Mesenchymal stem cell (in vitro differentiated cells and primary cell): ENCODE measurements around the gene TMCO4.

ENCODE experiments used
- DNase-seq: peaks from one replicate; pipeline ENCODE4 v3.0.0-alpha.2; 2013
- H2AFZ ChIP-seq: one replicate; pipeline ENCODE4 v1.6.1; 2013; ENCODE audit warnings: low read depth, mild to moderate bottlenecking, control low read depth, inconsistent platforms, low read length, moderate library complexity
- H2AK5ac ChIP-seq: 2 replicates; pipeline ENCODE4 v1.6.1; 2013; ENCODE audit warnings: low read length, moderate library complexity, mild to moderate bottlenecking, inconsistent platforms; ENCODE audit not compliant: severe bottlenecking
- H2BK120ac ChIP-seq: one replicate; pipeline ENCODE4 v1.6.1; 2013; ENCODE audit warnings: low read depth, mild to moderate bottlenecking, inconsistent platforms, low read length, moderate library complexity
- H2BK12ac ChIP-seq, 2 experiments: one replicate each; pipeline ENCODE4 v1.6.1; 2013; ENCODE audit warnings: inconsistent platforms in 2 of 2, low read length in 2 of 2, mild to moderate bottlenecking in 2 of 2, moderate library complexity in 2 of 2, control low read depth in 1 of 2
- H2BK15ac ChIP-seq: one replicate; pipeline ENCODE4 v1.6.1; 2013; ENCODE audit warnings: mild to moderate bottlenecking, low read depth, inconsistent platforms; ENCODE audit not compliant: poor library complexity, severe bottlenecking
- H2BK5ac ChIP-seq: 2 replicates; pipeline ENCODE4 v1.6.1; 2013; ENCODE audit warnings: low read depth, mild to moderate bottlenecking, low read length, control low read depth, inconsistent platforms; ENCODE audit not compliant: poor library complexity, severe bottlenecking
- H3K14ac ChIP-seq, 2 experiments: one replicate each; pipeline ENCODE4 v1.6.1; 2013; ENCODE audit warnings: inconsistent platforms in 2 of 2, low read length in 2 of 2, control low read depth in 1 of 2, mild to moderate bottlenecking in 1 of 2, moderate library complexity in 1 of 2
- H3K18ac ChIP-seq, 2 experiments: one replicate each; pipeline ENCODE4 v1.6.1; 2013; ENCODE audit warnings: inconsistent platforms in 2 of 2, low read length in 2 of 2, control low read depth in 1 of 2, low read depth in 1 of 2, mild to moderate bottlenecking in 1 of 2
- H3K23ac ChIP-seq, 2 experiments: one replicate each; pipeline ENCODE4 v1.6.1; 2013; ENCODE audit warnings: inconsistent platforms in 2 of 2, low read length in 2 of 2, mild to moderate bottlenecking in 2 of 2, moderate library complexity in 2 of 2, control low read depth in 1 of 2
- H3K27ac ChIP-seq: 2 replicates; pipeline ENCODE4 v1.5.1; 2013; ENCODE audit warnings: mild to moderate bottlenecking, moderate library complexity, low read length, control low read depth, inconsistent platforms; ENCODE audit not compliant: poor library complexity, severe bottlenecking
- H3K27me3 ChIP-seq, 2 experiments: 2 replicates each; pipeline versions ENCODE4 v1.6.1 to v1.7.0; 2013; ENCODE audit warnings: low read length in 2 of 2, mild to moderate bottlenecking in 2 of 2, moderate library complexity in 2 of 2, control low read depth in 1 of 2, inconsistent platforms in 1 of 2; ENCODE audit not compliant: control insufficient read depth in 1 of 2, insufficient read depth in 1 of 2
- H3K36me3 ChIP-seq, 2 experiments: 2 replicates each; pipeline versions ENCODE4 v1.6.1 to v1.7.0; 2013; ENCODE audit warnings: low read length in 2 of 2, control low read depth in 1 of 2, inconsistent platforms in 1 of 2, low read depth in 1 of 2, mild to moderate bottlenecking in 1 of 2; ENCODE audit not compliant: insufficient read depth in 2 of 2, control insufficient read depth in 1 of 2
- H3K4ac ChIP-seq, 2 experiments: one replicate each; pipeline ENCODE4 v1.6.1; 2013; ENCODE audit warnings: inconsistent platforms in 2 of 2, low read length in 2 of 2, mild to moderate bottlenecking in 2 of 2, moderate library complexity in 2 of 2, control low read depth in 1 of 2, low read depth in 1 of 2
- H3K4me1 ChIP-seq: 2 replicates; pipeline ENCODE4 v1.6.1; 2013; ENCODE audit warnings: low read depth, low read length, control low read depth; ENCODE audit not compliant: control insufficient read depth, insufficient read depth
- H3K4me2 ChIP-seq: 2 replicates; pipeline ENCODE4 v1.6.1; 2013; ENCODE audit warnings: low read length, mild to moderate bottlenecking, inconsistent platforms; ENCODE audit not compliant: poor library complexity, severe bottlenecking
- H3K4me3 ChIP-seq, 2 experiments: 2 replicates each; pipeline versions ENCODE4 v1.5.1 to v1.7.0; 2013; ENCODE audit warnings: low read length in 2 of 2, mild to moderate bottlenecking in 2 of 2, control low read depth in 1 of 2, low read depth in 1 of 2; ENCODE audit not compliant: insufficient read depth in 1 of 2
- H3K79me1 ChIP-seq: replicated peaks from 2 replicates; pipeline ENCODE4 v1.6.1; 2013; ENCODE audit warnings: mild to moderate bottlenecking, control low read depth, low read length, inconsistent platforms; ENCODE audit not compliant: poor library complexity, severe bottlenecking
- H3K9ac ChIP-seq: 2 replicates; pipeline ENCODE4 v1.7.0; 2013; ENCODE audit warnings: mild to moderate bottlenecking, low read length, moderate library complexity
- H3K9me3 ChIP-seq: 2 replicates; pipeline ENCODE4 v1.7.0; 2013; ENCODE audit warnings: mild to moderate bottlenecking, low read length; ENCODE audit not compliant: control insufficient read depth
- H4K8ac ChIP-seq: one replicate; pipeline ENCODE4 v1.6.1; 2013; ENCODE audit warnings: inconsistent platforms, mild to moderate bottlenecking, low read length, moderate library complexity
- H4K91ac ChIP-seq: one replicate; pipeline ENCODE4 v1.6.1; 2013; ENCODE audit warnings: mild to moderate bottlenecking, low read length, inconsistent platforms
- WGBS: methylation state at CpG from one replicate; pipeline ENCODE4 v1.1.7; 2013; ENCODE audit warnings: mixed read lengths; 5-methylcytosine and 5-hydroxymethylcytosine counted together

Gene TMCO4

DNA sequence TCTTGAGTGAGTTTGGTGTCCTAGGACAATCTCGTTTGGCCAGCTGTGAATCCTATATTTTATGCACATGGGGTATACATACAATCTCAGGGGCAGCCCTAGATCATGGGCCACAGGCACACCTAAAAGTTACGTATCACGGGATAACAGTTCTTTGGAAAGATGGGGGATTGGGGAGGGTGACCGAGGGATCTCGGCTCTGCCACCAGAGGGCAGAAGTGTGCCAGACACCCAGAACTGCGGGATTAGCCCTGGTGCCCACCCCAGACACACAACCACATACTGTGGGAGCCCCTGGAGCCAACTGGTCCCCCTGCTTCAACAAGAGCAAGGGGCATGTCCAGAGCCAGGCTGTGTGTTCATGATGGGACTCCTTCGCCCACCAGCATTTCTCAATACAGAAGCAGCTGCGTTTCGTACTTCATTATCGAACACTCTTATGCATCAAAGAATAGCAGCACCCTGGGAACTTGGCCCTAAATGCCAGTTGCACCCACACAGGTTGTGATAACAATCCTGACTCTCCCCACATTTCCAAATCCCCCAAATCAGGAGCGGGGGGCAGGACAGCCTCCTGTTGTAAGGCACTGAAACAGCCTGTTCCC lies 37.4 kb downstream of the TMCO4 start:
- H2AFZ ChIP-seq: no peak overlapping the region
- H3K9ac ChIP-seq: no peak overlapping the region
- H2BK12ac ChIP-seq: peak overlapping the region in 1 of 2 experiments; percentile 16
- H3K14ac ChIP-seq: no peak overlapping the region
- peaks cover 2% of the 10 kb centered on the region for H3K79me1 ChIP-seq
- no peak overlapping the region for H4K8ac ChIP-seq
- H2BK120ac ChIP-seq: no peak overlapping the region
- H2AK5ac ChIP-seq: no peak overlapping the region
- H3K27me3 ChIP-seq: no peaks in the 10 kb centered on the region
- H3K4me2 ChIP-seq: no peak overlapping the region
- H2BK15ac ChIP-seq: no peak overlapping the region
- no peak overlapping the region for H3K4me3 ChIP-seq
- H3K23ac ChIP-seq: no peak overlapping the region
- no peak overlapping the region for H4K91ac ChIP-seq
- peaks cover 0 to 4% of the 10 kb centered on the region in 2 experiments for H3K36me3 ChIP-seq
- peaks cover 30% of the 10 kb centered on the region for H3K4me1 ChIP-seq
- no peak overlapping the region for H3K27ac ChIP-seq
- no peaks in the 10 kb centered on the region for H3K9me3 ChIP-seq
- WGBS: 61% methylated on average over 11 of the region's 11 CpGs
- H3K18ac ChIP-seq: no peak overlapping the region
- H3K4ac ChIP-seq: no peak overlapping the region
- no peak overlapping the region for H2BK5ac ChIP-seq
- peak; percentile 41 for DNase-seq

- no peak overlapping the region for H2BK120ac ChIP-seq
- H3K9me3 ChIP-seq: no peaks in the 10 kb centered on the region
- H3K36me3 ChIP-seq: peaks cover 6 to 8% of the 10 kb centered on the region in 2 experiments
- no peak overlapping the region for H3K4me3 ChIP-seq
- H2AK5ac ChIP-seq: peak overlapping the region; percentile 74
- H3K27me3 ChIP-seq: no peaks in the 10 kb centered on the region
- H2BK15ac ChIP-seq: no peak overlapping the region
- no peak overlapping the region for H3K23ac ChIP-seq
- H3K4ac ChIP-seq: no peak overlapping the region
- H3K9ac ChIP-seq: no peak overlapping the region
- no peak overlapping the region for H3K14ac ChIP-seq
- H3K27ac ChIP-seq: no peak overlapping the region
- WGBS: no CpG with 5 or more reads among the region's 1 CpG
- no peak overlapping the region for H2BK5ac ChIP-seq
- H3K4me1 ChIP-seq: peaks cover 21% of the 10 kb centered on the region
- no peak overlapping the region for H3K4me2 ChIP-seq
- H4K91ac ChIP-seq: peak overlapping the region; percentile 61
- no peak overlapping the region for H3K18ac ChIP-seq
- no peak overlapping the region for H4K8ac ChIP-seq
- no peak for DNase-seq
- no peak overlapping the region for H2BK12ac ChIP-seq
- no peak overlapping the region for H2AFZ ChIP-seq
- H3K79me1 ChIP-seq: peaks cover 2% of the 10 kb centered on the region
These were observed 40.0 kb downstream of the TMCO4 start for GRCh38 chr1:19759740-19760089.

DNA sequence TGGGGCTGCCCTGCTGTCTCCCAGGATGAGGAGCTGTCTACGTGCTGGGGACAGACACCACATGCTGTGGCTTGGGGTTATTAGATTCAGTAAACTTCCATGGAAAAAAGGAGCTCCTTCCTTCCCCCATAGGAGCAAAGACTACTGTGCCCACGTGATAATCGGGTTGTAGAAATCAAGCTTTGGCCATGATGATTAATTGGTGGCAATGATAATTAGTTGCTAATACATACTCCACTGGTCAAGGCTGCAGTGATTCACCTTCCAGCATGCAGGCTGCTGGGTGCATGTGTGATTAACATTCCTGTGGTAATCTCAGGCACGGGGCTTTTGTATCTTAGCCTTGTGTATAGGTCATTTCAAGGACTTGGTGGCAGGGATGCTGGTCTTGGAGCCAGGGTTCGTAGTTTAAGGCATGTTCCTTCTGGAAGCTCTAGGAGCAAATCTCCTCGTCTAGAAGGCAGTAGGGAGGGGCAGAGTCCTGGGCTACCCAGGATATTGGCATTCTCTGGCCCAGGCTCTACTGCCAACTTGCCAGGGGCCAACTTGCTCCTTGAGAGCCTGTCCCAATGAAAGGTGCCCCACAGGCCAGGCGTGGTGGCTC lies 41.4 kb downstream of the TMCO4 start:
- peak; percentile 86 for DNase-seq
- Histone ChIP-seq H4K91ac (peak overlapping the region; percentile 56), H3K27me3 (no peaks in the 10 kb centered on the region), H3K4ac (peak overlapping the region in 1 of 2 experiments; percentile 28), H3K4me2 (no peak overlapping the region), H3K9ac (peak overlapping the region; percentile 10), H2AFZ (no peak overlapping the region), H4K8ac (peak overlapping the region; percentile 62), H3K27ac (peak overlapping the region; percentile 20), H2BK15ac (peak overlapping the region; percentile 54), H3K18ac (peak overlapping the region in 1 of 2 experiments; percentile 48), H3K4me3 (no peak overlapping the region), H2BK120ac (no peak overlapping the region), H3K23ac (no peak overlapping the region), H2AK5ac (peak overlapping the region; percentile 24), H2BK5ac (no peak overlapping the region), H2BK12ac (peak overlapping the region in 1 of 2 experiments; percentile 38), H3K79me1 (peaks cover 2% of the 10 kb centered on the region), H3K4me1 (peaks cover 18% of the 10 kb centered on the region), H3K36me3 (peaks cover 15 to 20% of the 10 kb centered on the region in 2 experiments), H3K9me3 (no peaks in the 10 kb centered on the region), H3K14ac (peak overlapping the region in 1 of 2 experiments; percentile 41)
- WGBS: 28% methylated on average over 7 of the region's 7 CpGs

DNA sequence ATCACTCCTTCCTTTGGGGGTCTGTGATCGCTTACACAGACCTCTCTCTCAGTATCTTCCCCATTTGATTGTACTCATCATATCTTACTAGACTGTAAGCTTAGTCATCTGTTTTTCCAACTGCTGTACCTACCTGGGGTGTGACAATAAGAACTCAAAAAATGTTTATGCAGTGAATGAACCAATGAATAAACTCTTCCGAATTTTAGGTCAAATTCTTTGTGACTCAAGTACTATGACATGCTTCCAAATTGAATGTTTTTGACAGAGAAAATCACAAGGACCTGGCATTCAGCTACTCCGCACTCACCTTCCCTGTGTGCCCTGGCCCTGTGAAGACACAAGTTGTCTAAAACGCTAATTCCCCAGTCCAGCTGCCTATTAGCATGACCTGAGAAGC lies 42.1 kb downstream of the TMCO4 start:
- H3K18ac ChIP-seq: no peak overlapping the region
- no peak overlapping the region for H3K23ac ChIP-seq
- H2BK120ac ChIP-seq: no peak overlapping the region
- no peaks in the 10 kb centered on the region for H3K9me3 ChIP-seq
- WGBS: 87% methylated on average over 4 of the region's 4 CpGs
- H3K4me2 ChIP-seq: no peak overlapping the region
- H3K36me3 ChIP-seq: peaks cover 16 to 22% of the 10 kb centered on the region in 2 experiments
- H2BK15ac ChIP-seq: no peak overlapping the region
- H4K8ac ChIP-seq: no peak overlapping the region
- H2AFZ ChIP-seq: no peak overlapping the region
- H2AK5ac ChIP-seq: no peak overlapping the region
- H3K79me1 ChIP-seq: peaks cover 2% of the 10 kb centered on the region
- no peak overlapping the region for H3K14ac ChIP-seq
- peaks cover 18% of the 10 kb centered on the region for H3K4me1 ChIP-seq
- no peak for DNase-seq
- no peak overlapping the region for H3K27ac ChIP-seq
- H3K9ac ChIP-seq: peak overlapping the region; percentile 10
- H2BK12ac ChIP-seq: no peak overlapping the region
- no peaks in the 10 kb centered on the region for H3K27me3 ChIP-seq
- no peak overlapping the region for H4K91ac ChIP-seq
- no peak overlapping the region for H3K4ac ChIP-seq
- H2BK5ac ChIP-seq: no peak overlapping the region
- H3K4me3 ChIP-seq: no peak overlapping the region
